Tibial artery (tissue), 4 donors: Measurements from ENCODE around the gene GALNT10.

ENCODE experiments used
- DNase-seq, 2 donors: peaks; one replicate each; pipeline ENCODE4 v3.0.0-alpha.2; 2019
- H3K27ac ChIP-seq, 2 donors: fragments of 200-600 bp; sonication (generic) in 1 of 2; 1 replicate in 1 of 2; 2 replicates in 1 of 2; pipeline ENCODE4 v1.5.1; 2018 to 2019; ENCODE audit warnings: mild to moderate bottlenecking in 1 of 2
- H3K27me3 ChIP-seq, 2 donors: fragments of 200-600 bp; sonication (generic) in 1 of 2; one replicate each; pipeline versions ENCODE4 v1.5.1 to v1.6.0; 2016 to 2019
- H3K36me3 ChIP-seq, 3 donors: fragments of 200-600 bp; sonication (generic) in 2 of 3; one replicate each; pipeline ENCODE4 v1.5.1; 2016 to 2019; ENCODE audit warnings: mild to moderate bottlenecking in 2 of 3
- H3K4me1 ChIP-seq, 4 donors: fragments of 200-600 bp; sonication (generic) in 2 of 4; 1 replicate in 3 of 4; 2 replicates in 1 of 4; pipeline ENCODE4 v1.5.1; 2016 to 2019
- H3K4me3 ChIP-seq, 2 donors: fragments of 200-600 bp; sonication (generic) in 1 of 2; 1 replicate in 1 of 2; 2 replicates in 1 of 2; pipeline ENCODE4 v1.5.1; 2018 to 2019; ENCODE audit warnings: mild to moderate bottlenecking in 2 of 2
- H3K9me3 ChIP-seq, 3 donors: fragments of 200-600 bp; sonication (generic) in 1 of 3; one replicate each; pipeline ENCODE4 v1.5.1; 2016 to 2019
- CTCF ChIP-seq, 2 experiments: fragments of 200-600 bp in 1 of 2; fragments of 450-650 bp in 1 of 2; IDR thresholded peaks; one replicate each; pipeline ENCODE4 v1.5.1; 2017 to 2019; ENCODE audit warnings: antibody characterized with exemption in 2 of 2, mild to moderate bottlenecking in 1 of 2, moderate library complexity in 1 of 2
- intact Hi-C: fragments of 100-400 bp; cut with DNase I; formaldehyde crosslinking; loops from one replicate; pipeline ENCODE4 v1.15.0; 2023; ENCODE audit warnings: low total_unique reads

Gene GALNT10

GRCh38 chr5:154461531-154461930 lies 271.0 kb downstream of the GALNT10 start:
- H3K4me3 ChIP-seq: no peak overlapping the region
- H3K27me3 ChIP-seq: no peaks in the 10 kb centered on the region
- TF ChIP-seq CTCF (IDR thresholded peaks at IDR 0.05): no peak
- no peaks in the 10 kb centered on the region for H3K9me3 ChIP-seq
- peaks cover 26 to 69% (median 32%) of the 10 kb centered on the region in 3 donors for H3K36me3 ChIP-seq
- no peaks in the 10 kb centered on the region for H3K4me1 ChIP-seq
- intact Hi-C loops: no loop called here
- H3K27ac ChIP-seq: no peak overlapping the region
- DNase-seq: no peak

- H3K4me1 ChIP-seq: no peaks in the 10 kb centered on the region
- no peaks in the 10 kb centered on the region for H3K9me3 ChIP-seq
- peaks cover 6 to 41% (median 7%) of the 10 kb centered on the region in 3 donors for H3K36me3 ChIP-seq
- H3K27ac ChIP-seq: no peak overlapping the region
- no peak overlapping the region for H3K4me3 ChIP-seq
- no peak for TF ChIP-seq CTCF (IDR thresholded peaks at IDR 0.05)
- H3K27me3 ChIP-seq: peaks cover 0 to 9% of the 10 kb centered on the region in 2 donors
- DNase-seq: no peak
- intact Hi-C loops: no loop called here
These were observed 273.9 kb downstream of the GALNT10 start for GRCh38 chr5:154464438-154464837.

- Histone ChIP-seq H3K4me3 (no peak overlapping the region), H3K4me1 (no peaks in the 10 kb centered on the region), H3K36me3 (peaks cover 0 to 36% (median 4%) of the 10 kb centered on the region in 3 donors), H3K27me3 (peaks cover 0 to 10% of the 10 kb centered on the region in 2 donors), H3K27ac (no peak overlapping the region), H3K9me3 (no peaks in the 10 kb centered on the region)
- TF ChIP-seq CTCF (IDR thresholded peaks at IDR 0.05): no peak
- DNase-seq: no peak
- intact Hi-C loops: no loop called here
These were observed 274.6 kb downstream of the GALNT10 start for GRCh38 chr5:154465169-154465568.

- intact Hi-C loops: loop anchor here (2.0 kb wide), 1 partner anchor 145 kb away; no protein-coding TSS in a partner anchor
- no peak overlapping the region for H3K27ac ChIP-seq
- TF ChIP-seq CTCF (IDR thresholded peaks at IDR 0.05): no peak
These were observed 275.6 kb downstream of the GALNT10 start for GRCh38 chr5:154466147-154466546.

GRCh38 chr5:154466671-154467070 lies 276.1 kb downstream of the GALNT10 start:
- intact Hi-C loops: loop anchor here (2.0 kb wide), 1 partner anchor 144 kb away; no protein-coding TSS in a partner anchor
- TF ChIP-seq CTCF (IDR thresholded peaks at IDR 0.05): no peak
- peaks cover 0 to 19% of the 10 kb centered on the region in 2 donors for H3K27me3 ChIP-seq

More at GRCh38 chr5:154466147-154466546, 275.6 kb downstream of the GALNT10 start:
- no peak for DNase-seq
- H3K36me3 ChIP-seq: peaks cover 0 to 27% (median 0%) of the 10 kb centered on the region in 3 donors
- no peaks in the 10 kb centered on the region for H3K4me1 ChIP-seq
- H3K4me3 ChIP-seq: no peak overlapping the region
- peaks cover 0 to 14% of the 10 kb centered on the region in 2 donors for H3K27me3 ChIP-seq
- no peaks in the 10 kb centered on the region for H3K9me3 ChIP-seq

More at GRCh38 chr5:154466671-154467070, 276.1 kb downstream of the GALNT10 start:
- Histone ChIP-seq H3K36me3 (peaks cover 0 to 21% (median 0%) of the 10 kb centered on the region in 3 donors), H3K4me3 (no peak overlapping the region), H3K4me1 (no peaks in the 10 kb centered on the region), H3K27ac (no peak overlapping the region), H3K9me3 (no peaks in the 10 kb centered on the region)
- DNase-seq: no peak
